CD14-positive monocyte (primary cell): ENCODE data around the gene GALNTL6. TPM values are rescaled to one million over a fixed set of nuclear protein-coding genes. Genes with fewer than 3 reads are reported as not detected.

Experiments
- DNase-seq, 3 donors: peaks; one replicate each; pipeline ENCODE4 v3.0.0-alpha.2; 2011 to 2022
- H2AFZ ChIP-seq: 2 replicates; pipeline ENCODE4 v1.6.0; 2012; ENCODE audit warnings: mild to moderate bottlenecking, low read depth, low read length, inconsistent platforms; ENCODE audit not compliant: insufficient read depth, poor library complexity, severe bottlenecking
- H3K27ac ChIP-seq, 2 donors: 1 replicate in 1 of 2; 2 replicates in 1 of 2; pipeline ENCODE4 v1.5.1; 2012 to 2013; ENCODE audit warnings: low read length in 2 of 2, control low read depth in 1 of 2, inconsistent platforms in 1 of 2, low read depth in 1 of 2, mild to moderate bottlenecking in 1 of 2
- H3K27me3 ChIP-seq, 2 donors: one replicate each; pipeline versions ENCODE4 v1.6.0 to v1.6.1; 2011 to 2013; ENCODE audit warnings: low read length in 2 of 2; ENCODE audit not compliant: control insufficient read depth in 2 of 2, insufficient read depth in 2 of 2
- H3K36me3 ChIP-seq, 2 donors: replicated peaks in 1 of 2; 1 replicate in 1 of 2; 2 replicates in 1 of 2; pipeline versions ENCODE4 v1.5.1 to v1.6.1; 2012 to 2013; ENCODE audit warnings: low read length in 2 of 2, control low read depth in 1 of 2, inconsistent platforms in 1 of 2, mild to moderate bottlenecking in 1 of 2; ENCODE audit not compliant: insufficient read depth in 2 of 2, control insufficient read depth in 1 of 2
- H3K4me1 ChIP-seq, 2 donors: 1 replicate in 1 of 2; 2 replicates in 1 of 2; pipeline versions ENCODE4 v1.5.1 to v1.6.1; 2012 to 2013; ENCODE audit warnings: low read length in 2 of 2, control low read depth in 1 of 2, inconsistent platforms in 1 of 2, mild to moderate bottlenecking in 1 of 2, moderate library complexity in 1 of 2; ENCODE audit not compliant: insufficient read depth in 2 of 2, control insufficient read depth in 1 of 2
- H3K4me2 ChIP-seq: replicated peaks from 2 replicates; pipeline ENCODE3; 2012; ENCODE audit warnings: low read length, moderate library complexity, mild to moderate bottlenecking; ENCODE audit not compliant: poor library complexity, severe bottlenecking; ENCODE audit errors: extremely low read depth
- H3K4me3 ChIP-seq, 3 experiments: fragments of 200-600 bp in 1 of 3; sonication (generic) in 1 of 3; replicated peaks in 1 of 3; 1 replicate in 2 of 3; 2 replicates in 1 of 3; pipeline ENCODE4 v1.5.1; 2011 to 2013; ENCODE audit warnings: low read length in 3 of 3, mild to moderate bottlenecking in 3 of 3, control low read depth in 2 of 3, low read depth in 2 of 3, inconsistent platforms in 1 of 3, moderate library complexity in 1 of 3
- H3K79me2 ChIP-seq: 2 replicates; pipeline ENCODE4 v1.6.0; 2012; ENCODE audit warnings: mild to moderate bottlenecking, control low read depth, inconsistent platforms, low read length, moderate library complexity; ENCODE audit not compliant: insufficient read depth
- H3K9ac ChIP-seq: 2 replicates; pipeline ENCODE4 v1.6.0; 2017; ENCODE audit warnings: low read length, mild to moderate bottlenecking; ENCODE audit not compliant: insufficient read depth, poor library complexity, severe bottlenecking
- H3K9me3 ChIP-seq, 2 donors: replicated peaks in 1 of 2; 1 replicate in 1 of 2; 2 replicates in 1 of 2; pipeline versions ENCODE4 v1.5.1 to v1.6.1; 2012 to 2013; ENCODE audit warnings: low read length in 2 of 2, control low read depth in 1 of 2; ENCODE audit not compliant: control insufficient read depth in 1 of 2, insufficient read depth in 1 of 2
- H4K20me1 ChIP-seq: 2 replicates; pipeline ENCODE4 v1.6.0; 2012; ENCODE audit warnings: mild to moderate bottlenecking, low read length, control low read depth, moderate library complexity; ENCODE audit not compliant: insufficient read depth
- H3K27ac Mint-ChIP-seq, 7 donors: one replicate each; pipeline ENCODE4 v1.8.0; 2020; ENCODE audit warnings: mild to moderate bottlenecking in 7 of 7, mixed read lengths in 7 of 7, moderate library complexity in 6 of 7, inconsistent platforms in 2 of 7
- H3K27me3 Mint-ChIP-seq, 3 donors: one replicate each; pipeline ENCODE4 v1.8.0; 2021 to 2022; ENCODE audit warnings: low read depth in 3 of 3, mild to moderate bottlenecking in 3 of 3, mixed read lengths in 3 of 3, moderate library complexity in 3 of 3, inconsistent platforms in 1 of 3
- H3K36me3 Mint-ChIP-seq, 2 donors: one replicate each; pipeline ENCODE4 v1.8.0; 2020; ENCODE audit warnings: mixed read lengths in 2 of 2, inconsistent platforms in 1 of 2, mild to moderate bottlenecking in 1 of 2
- H3K4me1 Mint-ChIP-seq: one replicate; pipeline ENCODE4 v1.8.0; 2020; ENCODE audit warnings: mild to moderate bottlenecking, mixed read lengths
- H3K4me3 Mint-ChIP-seq, 2 donors: one replicate each; pipeline ENCODE4 v1.8.0; 2020; ENCODE audit warnings: mild to moderate bottlenecking in 2 of 2, mixed read lengths in 2 of 2, moderate library complexity in 1 of 2
- H3K9me3 Mint-ChIP-seq, 7 donors: one replicate each; pipeline ENCODE4 v1.8.0; 2020 to 2022; ENCODE audit warnings: mixed read lengths in 7 of 7, mild to moderate bottlenecking in 6 of 7, moderate library complexity in 6 of 7, inconsistent platforms in 2 of 7
- CTCF ChIP-seq: fragments of 200-600 bp; IDR thresholded peaks from one replicate; pipeline ENCODE4 v1.8.0; 2022; ENCODE audit warnings: antibody characterized with exemption, mild to moderate bottlenecking
- WGBS: methylation state at CpG from one replicate; pipeline ENCODE4 v1.1.5; 2013; ENCODE audit warnings: missing lambda C conversion rate; ENCODE audit not compliant: insufficient coverage; 5-methylcytosine and 5-hydroxymethylcytosine counted together
- intact Hi-C, 2 donors: fragments of 100-400 bp; cut with micrococcal nuclease; formaldehyde crosslinking; loops; one replicate each; pipeline versions ENCODE4 v1.15.0 to v1.15.1; 2023
- polyA plus RNA-seq, 3 donors: library from polyadenylated mRNA; depleted of rRNA in 1 of 3; unstranded in 2 of 3; stranded (reverse) in 1 of 3; fragments of 300-500 nt in 2 of 3; fragments of >200 nt in 1 of 3; fragmentation: Illumina TruSeq in 2 of 3; gene quantifications; 1 replicate in 2 of 3; 2 replicates in 1 of 3; pipeline ENCODE4 v1.2.3, GENCODE V29; 2012 to 2021

GALNTL6 gene
- polyA plus RNA-seq, 3 donors = 0.05 TPM; not detected in 2

GRCh38 chr4:172344308-172344938 lies 531.2 kb downstream of the GALNTL6 start:
- Mint-ChIP-seq H3K4me1 (no peaks in the 10 kb centered on the region), H3K36me3 (no peaks in the 10 kb centered on the region), H3K9me3 (peaks cover 0 to 5% (median 0%) of the 10 kb centered on the region in 7 donors), H3K27ac (no peak overlapping the region), H3K4me3 (no peak overlapping the region), H3K27me3 (peaks cover 0 to 2% (median 0%) of the 10 kb centered on the region in 3 donors)
- no peaks in the 10 kb centered on the region for H3K4me1 ChIP-seq
- no peak overlapping the region for H2AFZ ChIP-seq
- H3K9ac ChIP-seq = no peak overlapping the region
- peaks cover 7 to 12% of the 10 kb centered on the region in 2 donors for H3K9me3 ChIP-seq
- WGBS = 93% methylated on average over 2 of the region's 5 CpGs
- H4K20me1 ChIP-seq = no peaks in the 10 kb centered on the region
- no peak overlapping the region for H3K4me2 ChIP-seq
- TF ChIP-seq CTCF = no peak
- DNase-seq = no peak
- no peak overlapping the region for H3K27ac ChIP-seq
- no peak overlapping the region for H3K4me3 ChIP-seq
- no peaks in the 10 kb centered on the region for H3K36me3 ChIP-seq
- intact Hi-C loops = no loop called here
- no peaks in the 10 kb centered on the region for H3K27me3 ChIP-seq
- H3K79me2 ChIP-seq = no peaks in the 10 kb centered on the region

- Histone ChIP-seq H3K9ac (no peak overlapping the region), H4K20me1 (no peaks in the 10 kb centered on the region), H3K4me3 (no peak overlapping the region), H3K27me3 (no peaks in the 10 kb centered on the region), H3K4me1 (no peaks in the 10 kb centered on the region), H3K36me3 (no peaks in the 10 kb centered on the region), H2AFZ (no peak overlapping the region), H3K9me3 (no peaks in the 10 kb centered on the region), H3K27ac (no peak overlapping the region), H3K79me2 (no peaks in the 10 kb centered on the region), H3K4me2 (no peak overlapping the region)
- Mint-ChIP-seq H3K27ac (no peak overlapping the region), H3K27me3 (no peaks in the 10 kb centered on the region), H3K9me3 (no peaks in the 10 kb centered on the region), H3K4me1 (no peaks in the 10 kb centered on the region), H3K4me3 (no peak overlapping the region), H3K36me3 (no peaks in the 10 kb centered on the region)
- intact Hi-C loops = no loop called here
- TF ChIP-seq CTCF = no peak
- WGBS = no CpG with 5 or more reads among the region's 2 CpGs
- no peak for DNase-seq
Observed at GRCh38 chr4:172348426-172348825, 535.2 kb downstream of the GALNTL6 start.
